NB4 (cell line): ENCODE data around the gene C11orf58.
A peak's percentile ranks its signal among the peaks of the same experiment; 100 is the strongest.

Experiments
- DNase-seq: peaks from one replicate; pipeline ENCODE4 v3.0.0; 2010; ENCODE audit warnings: low read depth
- H3K4me3 ChIP-seq: one replicate; pipeline ENCODE4 v1.5.1; 2011; ENCODE audit warnings: mild to moderate bottlenecking, low read depth, low read length, moderate library complexity
- MAX ChIP-seq: IDR thresholded peaks from 2 replicates; pipeline ENCODE4 v1.6.1; 2011; ENCODE audit warnings: low read depth, low read length
- MYC ChIP-seq: IDR thresholded peaks from 2 replicates; pipeline ENCODE4 v1.6.1; 2011; ENCODE audit warnings: low read depth, low read length
- POLR2A ChIP-seq: IDR thresholded peaks from 2 replicates; pipeline ENCODE4 v1.6.1; 2011; ENCODE audit warnings: mild to moderate bottlenecking; ENCODE audit not compliant: insufficient read length; ENCODE audit errors: extremely low read depth
- TF ChIP-seq, protein P1 (sequence below): IDR thresholded peaks from one replicate; pipeline ENCODE4 v1.5.1; 2012; ENCODE audit warnings: low read depth, low read length

C11orf58 gene

GRCh38 chr11:16780698-16781550 lies 42.5 kb downstream of the C11orf58 start:
- no peak for DNase-seq
- TF ChIP-seq, protein P1, sequence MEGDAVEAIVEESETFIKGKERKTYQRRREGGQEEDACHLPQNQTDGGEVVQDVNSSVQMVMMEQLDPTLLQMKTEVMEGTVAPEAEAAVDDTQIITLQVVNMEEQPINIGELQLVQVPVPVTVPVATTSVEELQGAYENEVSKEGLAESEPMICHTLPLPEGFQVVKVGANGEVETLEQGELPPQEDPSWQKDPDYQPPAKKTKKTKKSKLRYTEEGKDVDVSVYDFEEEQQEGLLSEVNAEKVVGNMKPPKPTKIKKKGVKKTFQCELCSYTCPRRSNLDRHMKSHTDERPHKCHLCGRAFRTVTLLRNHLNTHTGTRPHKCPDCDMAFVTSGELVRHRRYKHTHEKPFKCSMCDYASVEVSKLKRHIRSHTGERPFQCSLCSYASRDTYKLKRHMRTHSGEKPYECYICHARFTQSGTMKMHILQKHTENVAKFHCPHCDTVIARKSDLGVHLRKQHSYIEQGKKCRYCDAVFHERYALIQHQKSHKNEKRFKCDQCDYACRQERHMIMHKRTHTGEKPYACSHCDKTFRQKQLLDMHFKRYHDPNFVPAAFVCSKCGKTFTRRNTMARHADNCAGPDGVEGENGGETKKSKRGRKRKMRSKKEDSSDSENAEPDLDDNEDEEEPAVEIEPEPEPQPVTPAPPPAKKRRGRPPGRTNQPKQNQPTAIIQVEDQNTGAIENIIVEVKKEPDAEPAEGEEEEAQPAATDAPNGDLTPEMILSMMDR, result no peak
- TF ChIP-seq MYC (no peak), MAX (no peak), POLR2A (no peak)

DNA sequence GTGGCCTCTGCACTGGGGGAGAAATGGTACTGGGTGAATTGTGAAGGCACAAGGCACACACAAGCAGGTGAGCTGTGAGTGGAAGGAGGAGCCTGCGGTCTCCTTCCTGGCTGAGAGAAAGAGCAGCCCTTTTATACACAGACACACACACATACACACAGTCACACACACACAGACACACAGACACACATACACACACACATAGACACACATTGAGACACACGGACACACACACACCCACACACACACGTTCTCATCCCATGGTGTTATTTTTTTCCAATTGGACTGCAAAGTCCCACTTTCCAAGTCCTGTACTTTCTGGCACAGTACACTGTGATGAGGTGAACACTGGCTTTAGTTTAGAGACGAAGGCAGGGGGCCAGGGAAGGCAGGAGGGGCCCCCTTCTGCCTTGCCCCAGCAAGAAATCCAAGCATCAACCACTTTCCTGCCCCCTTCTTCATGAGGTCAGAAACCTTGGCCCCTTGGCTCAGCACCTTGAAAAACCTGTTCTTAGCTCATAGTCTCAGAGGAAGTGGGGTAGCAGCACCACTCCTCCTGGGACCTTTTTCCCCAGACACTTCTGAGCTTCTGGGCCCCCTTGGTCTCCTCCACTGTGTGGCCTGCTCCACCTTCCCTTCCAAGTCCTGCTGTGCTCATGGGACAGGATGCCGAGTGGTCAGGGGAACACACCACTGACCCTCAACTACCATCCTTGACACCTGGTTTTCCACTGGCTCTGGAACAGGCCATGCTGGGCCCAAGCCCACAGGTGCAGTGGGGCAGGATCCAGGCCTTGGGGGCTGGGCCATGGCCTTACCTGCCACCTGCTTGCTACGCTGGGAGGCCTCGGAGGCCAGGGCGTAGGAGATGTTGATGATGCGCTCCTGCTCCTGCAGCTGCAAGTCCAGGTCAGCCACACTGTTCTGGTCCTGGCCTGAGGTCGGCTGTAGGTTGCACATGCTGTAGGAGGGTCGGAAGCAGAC lies 43.8 kb downstream of the C11orf58 start:
- no peak for DNase-seq
- H3K4me3 ChIP-seq, result no peak overlapping the region
- TF ChIP-seq MAX (no peak), POLR2A (no peak), MYC (no peak)
- TF ChIP-seq, protein P1, result no peak

More at GRCh38 chr11:16780698-16781550, 42.5 kb downstream of the C11orf58 start:
- no peak overlapping the region for H3K4me3 ChIP-seq

DNA sequence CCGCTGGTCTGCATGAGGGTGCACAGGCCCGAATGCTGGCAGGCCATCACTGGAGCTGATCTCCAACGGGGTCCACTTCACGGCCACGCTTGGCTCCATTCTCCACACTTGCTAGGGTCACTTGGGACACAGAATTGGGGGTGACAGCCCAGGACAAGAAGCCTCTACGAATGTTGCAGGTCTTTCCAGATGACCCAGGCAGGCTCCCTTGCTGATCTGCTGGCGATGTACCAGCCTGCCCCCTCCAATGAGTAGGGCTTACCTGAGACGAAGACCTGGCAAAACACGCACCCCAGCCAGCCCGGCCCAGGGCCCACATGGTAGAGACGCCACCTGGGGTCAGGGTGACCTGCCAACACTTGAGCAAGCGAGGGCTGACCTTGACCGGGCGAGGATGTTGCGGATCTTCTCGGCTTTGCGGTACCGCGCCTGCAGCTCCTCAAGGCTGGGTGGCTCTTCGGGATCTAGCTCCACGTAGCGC lies 44.9 kb downstream of the C11orf58 start:
- no peak for TF ChIP-seq POLR2A
- no peak overlapping the region for H3K4me3 ChIP-seq
- no peak for DNase-seq

GRCh38 chr11:16784097-16784496 lies 45.6 kb downstream of the C11orf58 start:
- no peak for TF ChIP-seq MAX
- TF ChIP-seq, protein P1, result no peak
- H3K4me3 ChIP-seq, result no peak overlapping the region
- no peak for DNase-seq

DNA sequence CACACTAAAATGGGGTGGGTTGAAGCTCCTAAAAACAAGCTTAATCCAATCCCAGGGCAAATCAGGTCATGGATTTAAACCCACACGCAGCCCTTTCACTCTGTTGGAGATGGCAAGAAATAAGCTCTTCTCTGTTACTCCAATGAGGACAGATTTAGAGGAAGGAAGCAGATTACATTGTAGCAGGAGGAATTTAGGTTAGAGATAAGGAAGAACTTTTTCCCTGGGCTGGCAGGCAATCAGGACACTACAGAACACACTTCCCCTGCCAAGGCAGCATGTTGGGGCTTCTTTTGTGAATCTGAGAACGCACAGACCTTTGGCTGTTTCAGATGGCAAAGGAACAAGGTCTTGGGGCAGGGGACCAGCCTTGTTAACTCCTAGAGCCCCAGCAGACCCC lies 46.2 kb downstream of the C11orf58 start:
- no peak overlapping the region for H3K4me3 ChIP-seq
- DNase-seq, result no peak
- no peak for TF ChIP-seq POLR2A
- no peak for TF ChIP-seq MAX

GRCh38 chr11:16785520-16786128 lies 47.2 kb downstream of the C11orf58 start:
- peak; percentile 66 for DNase-seq
- TF ChIP-seq MAX (peak; percentile 45), POLR2A (no peak)
- TF ChIP-seq, protein P1, result peak; percentile 94
- no peak overlapping the region for H3K4me3 ChIP-seq
